Transverse colon (tissue), 4 donors: Measurements from ENCODE around the gene SPG7. TPM values are rescaled to one million over a fixed set of nuclear protein-coding genes. Genes with fewer than 3 reads are reported as not detected.

Experiments
- DNase-seq: peaks from one replicate; pipeline ENCODE4 v3.0.0-alpha.2; 2019
- H3K27ac ChIP-seq, 4 donors: fragments of 200-600 bp; sonication (generic); 2 replicates each; pipeline ENCODE4 v1.5.1; 2016 to 2018; ENCODE audit warnings: inconsistent platforms in 4 of 4
- H3K27me3 ChIP-seq: fragments of 200-600 bp; sonication (generic); 2 replicates; pipeline ENCODE4 v1.5.1; 2017; ENCODE audit warnings: inconsistent platforms
- H3K36me3 ChIP-seq, 4 donors: fragments of 200-600 bp; sonication (generic); 2 replicates each; pipeline ENCODE4 v1.5.1; 2017 to 2019; ENCODE audit warnings: inconsistent platforms in 4 of 4
- H3K4me1 ChIP-seq, 4 donors: fragments of 200-600 bp; sonication (generic); 2 replicates each; pipeline ENCODE4 v1.5.1; 2017 to 2020; ENCODE audit warnings: inconsistent platforms in 4 of 4
- H3K4me3 ChIP-seq, 4 donors: fragments of 200-600 bp; sonication (generic); 1 replicate in 1 of 4; 2 replicates in 3 of 4; pipeline versions ENCODE4 v1.5.1 to v1.6.1; 2017 to 2019; ENCODE audit warnings: inconsistent platforms in 4 of 4
- H3K9me3 ChIP-seq, 2 donors: fragments of 200-600 bp; sonication (generic); 2 replicates each; pipeline ENCODE4 v1.5.1; 2017 to 2019; ENCODE audit warnings: inconsistent platforms in 2 of 2
- CTCF ChIP-seq, 5 experiments: fragments of 200-600 bp in 3 of 5; fragments of 450-650 bp in 2 of 5; sonication (generic) in 3 of 5; IDR thresholded peaks; 1 replicate in 2 of 5; 2 replicates in 3 of 5; pipeline ENCODE4 v1.5.1; 2016 to 2017; ENCODE audit warnings: antibody characterized with exemption in 5 of 5, inconsistent platforms in 3 of 5, mild to moderate bottlenecking in 2 of 5, moderate library complexity in 1 of 5
- EP300 ChIP-seq: sonication (generic); formaldehyde crosslinking; IDR thresholded peaks from one replicate; pipeline ENCODE4 v1.6.1; 2017; ENCODE audit warnings: antibody characterized with exemption, low read depth
- POLR2A ChIP-seq: fragments of 450-650 bp; IDR thresholded peaks from one replicate; pipeline ENCODE4 v1.6.1; 2016; ENCODE audit warnings: antibody characterized with exemption, mild to moderate bottlenecking, moderate library complexity
- POLR2AphosphoS5 ChIP-seq, 3 donors: sonication (generic); formaldehyde crosslinking; IDR thresholded peaks; one replicate each; pipeline ENCODE4 v1.6.1; 2016; ENCODE audit warnings: antibody characterized with exemption in 3 of 3
- WGBS, 2 donors: methylation state at CpG; one replicate each; pipeline ENCODE4 v1.1.5; 2018; ENCODE audit warnings: low coverage in 1 of 2; 5-methylcytosine and 5-hydroxymethylcytosine counted together
- in situ Hi-C, 4 donors: fragments of 200-750 bp; cut with MboI; loops; one replicate each; pipeline versions ENCODE4 v1.15.0 to v1.15.1; 2017; ENCODE audit warnings: low sequenced_read_pairs in 3 of 4, low pct_ligation_motif_present in 1 of 4, low pct_unique_long_range_greater_than_20kb in 1 of 4
- intact Hi-C: fragments of 100-400 bp; cut with DNase I; formaldehyde crosslinking; loops from one replicate; pipeline ENCODE4 v1.15.1; 2023; ENCODE audit warnings: low total_unique reads
- total RNA-seq, 4 donors: library from RNA; depleted of rRNA; stranded (reverse); fragments of >200 nt; gene quantifications; one replicate each; pipeline ENCODE4 v1.1.0, GENCODE V29; 2016

Gene SPG7
- total RNA-seq, 4 donors from 2014 or later = 168 to 408 (median 285) TPM

- peaks cover 32% of the 10 kb centered on the region for H3K27me3 ChIP-seq
- intact Hi-C loops (no loop called here), in situ Hi-C loops (no loop called here)
- H3K9me3 ChIP-seq = no peaks in the 10 kb centered on the region
- no peak for TF ChIP-seq EP300
- TF ChIP-seq POLR2AphosphoS5 (IDR thresholded peaks at IDR 0.05) = no peak
- no peak for TF ChIP-seq CTCF (IDR thresholded peaks at IDR 0.05)
- no peak for TF ChIP-seq POLR2A
- peaks cover 3 to 29% (median 24%) of the 10 kb centered on the region in 4 donors for H3K4me1 ChIP-seq
- WGBS, 2 donors = 66 to 90% methylated on average over 4 to 15 of the region's 15 CpGs
- no peak for DNase-seq
- no peak overlapping the region for H3K4me3 ChIP-seq
- H3K36me3 ChIP-seq = no peaks in the 10 kb centered on the region
- no peak overlapping the region for H3K27ac ChIP-seq
Measured at GRCh38 chr16:89579351-89579750, 71.1 kb downstream of the SPG7 start.

- Histone ChIP-seq H3K4me1 (peaks cover 0 to 13% (median 9%) of the 10 kb centered on the region in 4 donors), H3K27ac (no peak overlapping the region), H3K4me3 (no peak overlapping the region), H3K36me3 (no peaks in the 10 kb centered on the region), H3K27me3 (peaks cover 15% of the 10 kb centered on the region), H3K9me3 (no peaks in the 10 kb centered on the region)
- intact Hi-C loops (no loop called here), in situ Hi-C loops (no loop called here)
- WGBS, 2 donors = 84 to 89% methylated on average over 14 to 33 of the region's 33 CpGs
- DNase-seq = no peak
- TF ChIP-seq POLR2AphosphoS5 (IDR thresholded peaks at IDR 0.05) = no peak
Measured at GRCh38 chr16:89581045-89581695, 73.0 kb downstream of the SPG7 start.

DNA sequence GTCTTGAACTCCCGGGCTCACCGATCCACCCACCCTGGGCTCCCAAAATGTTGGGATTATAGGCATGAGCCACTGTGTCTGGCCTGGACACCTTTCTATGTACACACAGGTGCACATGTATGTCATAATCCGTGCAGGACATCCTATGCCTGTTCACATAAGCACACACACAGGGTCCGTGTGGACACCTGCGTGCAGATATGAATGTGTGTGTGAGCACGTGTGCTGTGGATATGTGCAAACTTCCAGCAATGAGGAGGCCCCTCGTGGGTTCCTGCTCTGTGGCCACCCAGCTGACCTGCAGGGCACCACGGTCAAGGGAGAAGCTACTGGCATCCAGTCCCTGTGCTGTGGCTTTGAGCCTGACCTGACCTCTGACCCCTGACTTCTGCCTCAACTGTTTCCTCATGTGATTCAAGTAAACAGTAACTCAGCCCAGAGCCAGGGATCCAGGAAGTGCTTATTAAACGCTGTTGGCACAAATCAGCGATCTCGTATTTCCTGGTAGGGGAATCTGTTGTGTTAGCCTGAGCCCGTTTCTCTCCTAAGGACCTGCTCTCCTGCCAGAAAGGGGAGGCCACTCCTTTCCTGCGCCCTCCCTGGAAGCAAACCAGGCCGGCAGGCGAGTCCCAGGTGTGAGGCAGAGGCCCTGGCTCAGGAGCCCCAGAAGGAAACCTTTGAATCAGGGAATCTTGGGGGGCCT, 73.8 kb downstream of the SPG7 start:
- in situ Hi-C loops = no loop called here
- H3K27me3 ChIP-seq = peaks cover 7% of the 10 kb centered on the region
- no peaks in the 10 kb centered on the region for H3K36me3 ChIP-seq
- TF ChIP-seq POLR2A = no peak
- no peak for TF ChIP-seq CTCF (IDR thresholded peaks at IDR 0.05)
- no peak for TF ChIP-seq EP300
- no peak for TF ChIP-seq POLR2AphosphoS5 (IDR thresholded peaks at IDR 0.05)
- peak; percentile 43 for DNase-seq
- H3K4me1 ChIP-seq = peaks cover 0 to 13% (median 8%) of the 10 kb centered on the region in 4 donors
- intact Hi-C loops = no loop called here
- no peaks in the 10 kb centered on the region for H3K9me3 ChIP-seq
- 59% methylated on average over 14 of the region's 15 CpGs; no CpG with 5 or more reads in 1 of the 2 donors for WGBS, 2 donors
- peak overlapping the region; percentile 22 to 54 (median 44) for H3K27ac ChIP-seq
- H3K4me3 ChIP-seq = no peak overlapping the region

GRCh38 chr16:89582614-89583196, 74.5 kb downstream of the SPG7 start:
- in situ Hi-C loops (no loop called here), intact Hi-C loops (no loop called here)
- Histone ChIP-seq H3K36me3 (no peaks in the 10 kb centered on the region), H3K27me3 (no peaks in the 10 kb centered on the region), H3K4me1 (peaks cover 0 to 13% (median 8%) of the 10 kb centered on the region in 4 donors), H3K27ac (peak overlapping the region; percentile 22 to 54 (median 44)), H3K4me3 (no peak overlapping the region), H3K9me3 (no peaks in the 10 kb centered on the region)
- no peak for DNase-seq
- TF ChIP-seq EP300 (no peak), POLR2A (no peak), POLR2AphosphoS5 (IDR thresholded peaks at IDR 0.05) (no peak), CTCF (IDR thresholded peaks at IDR 0.05) (no peak)
- 73 to 91% methylated on average over 3 to 19 of the region's 19 CpGs for WGBS, 2 donors
